ENCODE data around the gene RPL12.
A peak's percentile ranks its signal among the peaks of the same experiment; 100 is the strongest.

Gene RPL12

GRCh38 chr9:127438394-127438793, 12.8 kb downstream of the RPL12 start:
- DNase-seq (ENCODE audit: low read depth in 2 of 2): no peak

DNA sequence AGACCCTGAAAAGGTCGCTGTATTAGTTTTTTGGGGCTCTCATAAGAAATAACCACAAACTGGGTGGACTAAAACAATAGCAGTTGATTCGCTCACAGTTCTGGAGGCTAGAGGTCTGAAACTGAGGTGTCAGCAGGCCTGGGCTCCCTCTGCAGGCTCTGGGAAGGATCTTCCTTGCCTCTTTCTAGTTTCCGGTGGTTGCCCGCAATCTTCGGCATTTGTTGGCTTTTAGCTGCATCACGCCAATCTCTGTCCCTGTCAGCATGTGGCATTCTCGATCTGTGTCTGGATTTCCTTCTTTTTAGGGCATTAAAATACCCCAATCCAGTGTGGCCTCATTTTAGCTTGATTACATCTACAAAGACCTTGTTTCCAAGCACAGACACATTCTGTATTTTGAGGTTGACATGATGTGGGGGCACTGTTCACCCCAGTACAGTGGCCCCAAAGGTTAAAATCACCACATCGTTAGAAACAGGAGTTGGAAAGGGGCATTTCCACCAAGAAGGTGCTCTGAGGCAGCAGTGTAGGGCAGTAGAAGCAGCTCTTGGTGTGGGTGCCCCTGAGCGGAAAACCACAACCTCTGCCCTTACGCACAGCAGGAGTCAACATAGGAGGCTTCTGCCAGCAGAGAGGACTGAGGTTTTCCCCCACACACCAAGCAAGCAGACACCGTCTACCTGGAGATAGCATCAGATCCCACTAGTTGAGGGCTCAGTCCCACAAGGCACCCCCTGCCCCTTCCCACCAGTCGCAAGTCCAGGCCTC, 13.5 kb downstream of the RPL12 start:
- no peak for DNase-seq (ENCODE audit: low read depth in 2 of 2)

GRCh38 chr9:127430415-127430814, 20.8 kb downstream of the RPL12 start:
- DNase-seq (ENCODE audit: low read depth in 2 of 2): no peak

GRCh38 chr9:127428348-127428747, 22.9 kb downstream of the RPL12 start:
- DNase-seq (ENCODE audit: low read depth in 2 of 2): no peak

- peak in 1 of 2 donors; percentile 40 for DNase-seq (ENCODE audit: low read depth in 2 of 2)
Measured at GRCh38 chr9:127426756-127427155, 24.4 kb downstream of the RPL12 start.

DNA sequence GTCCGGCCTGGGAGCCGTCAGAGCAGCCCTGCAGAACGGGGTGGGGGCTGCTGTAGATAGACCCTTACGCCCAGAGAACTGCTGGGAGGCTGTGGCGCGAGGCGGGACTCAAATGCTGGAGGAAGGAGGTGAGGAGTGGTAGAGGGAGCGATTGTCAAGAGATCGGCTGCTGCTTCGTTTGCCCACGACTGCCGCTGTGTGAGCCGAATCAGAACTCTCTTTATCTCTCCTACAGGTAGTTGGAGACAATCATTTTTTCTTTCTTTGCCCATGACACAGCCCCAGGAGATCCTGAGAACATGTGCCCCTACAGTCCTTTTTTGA, 26.6 kb downstream of the RPL12 start:
- no peak for DNase-seq (ENCODE audit: low read depth in 2 of 2)

- DNase-seq (ENCODE audit: low read depth in 2 of 2): peak; percentile 82 to 87
Measured at GRCh38 chr9:127423934-127424675, 27.1 kb downstream of the RPL12 start, which contains the start of gene ZNF79. Gene ZNF79, plus strand, starts transcription at chr9:127424382. Its CDS starts 406 bp downstream, at chr9:127424788.

GRCh38 chr9:127423476-127423933, 27.7 kb downstream of the RPL12 start:
- no peak for DNase-seq (ENCODE audit: low read depth in 2 of 2)

DNA sequence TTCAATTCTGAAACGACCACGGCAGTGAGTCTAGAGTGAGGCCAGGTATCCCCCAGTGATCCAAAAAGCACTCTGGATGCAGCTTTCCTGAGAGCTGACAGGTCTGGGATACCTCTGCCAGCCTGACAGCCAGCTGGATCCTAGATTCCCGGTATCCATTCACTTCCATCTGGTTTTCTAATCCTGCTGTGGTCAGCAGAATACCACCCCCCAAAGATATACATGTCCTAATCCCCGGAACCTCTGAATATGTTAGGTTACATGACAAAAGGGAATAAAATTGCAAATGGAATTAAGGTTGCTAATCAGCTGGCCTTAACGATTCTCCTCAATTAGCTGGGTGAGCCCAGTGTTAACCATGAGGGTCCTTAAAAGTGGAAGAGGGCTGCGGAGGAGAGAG, 28.4 kb downstream of the RPL12 start:
- no peak for DNase-seq (ENCODE audit: low read depth in 2 of 2)

- DNase-seq (ENCODE audit: low read depth in 2 of 2): no peak
Measured at GRCh38 chr9:127422133-127422782, 28.9 kb downstream of the RPL12 start.

DNA sequence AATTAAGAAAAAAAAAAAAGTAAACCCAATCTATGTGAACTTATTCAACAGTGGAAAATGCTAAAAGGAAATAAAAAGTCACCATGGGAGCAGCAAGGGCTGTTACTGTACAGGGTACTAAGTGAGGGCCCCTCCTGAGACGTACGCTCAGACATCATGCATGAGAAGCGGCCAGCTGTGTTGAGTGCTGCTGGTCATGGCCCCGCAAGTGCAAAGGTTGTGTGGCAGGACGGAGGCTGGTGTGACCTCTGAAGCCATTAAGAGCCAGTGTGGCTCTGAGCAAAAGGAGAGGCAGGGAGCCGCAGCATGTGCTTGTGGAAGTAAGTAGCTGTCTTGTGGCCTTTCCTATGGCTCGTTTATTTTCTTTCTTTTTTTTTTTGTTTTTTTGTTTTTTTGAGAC, 30.1 kb downstream of the RPL12 start:
- DNase-seq (ENCODE audit: low read depth in 2 of 2): no peak

- no peak for DNase-seq (ENCODE audit: low read depth in 2 of 2)
Measured at GRCh38 chr9:127419348-127419747, 31.9 kb downstream of the RPL12 start.

GRCh38 chr9:127418037-127418471, 33.2 kb downstream of the RPL12 start:
- DNase-seq (ENCODE audit: low read depth in 2 of 2): peak in 1 of 2 donors; percentile 31

GRCh38 chr9:127417131-127418036, 33.8 kb downstream of the RPL12 start:
- DNase-seq (ENCODE audit: low read depth in 2 of 2): no peak

DNA sequence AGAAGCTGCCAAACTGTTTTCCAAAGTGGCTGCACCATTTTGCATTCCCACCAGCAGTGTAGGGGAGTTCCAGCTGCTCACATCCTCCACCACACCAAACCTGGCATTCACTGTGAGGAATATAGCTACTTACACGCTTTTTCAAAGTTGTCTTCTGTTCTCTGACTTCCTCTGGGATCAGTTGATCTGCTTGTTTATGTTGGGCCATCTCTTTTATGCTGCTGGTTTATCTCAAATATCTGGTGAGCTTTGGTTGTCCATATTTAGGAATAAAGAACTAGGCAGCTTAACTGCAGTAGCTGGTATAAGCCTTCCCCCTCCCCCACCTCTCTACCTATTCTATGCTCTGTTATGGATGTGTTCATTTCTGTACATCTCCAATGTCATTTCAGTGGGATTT, 35.5 kb downstream of the RPL12 start:
- no peak for DNase-seq (ENCODE audit: low read depth in 2 of 2)

DNA sequence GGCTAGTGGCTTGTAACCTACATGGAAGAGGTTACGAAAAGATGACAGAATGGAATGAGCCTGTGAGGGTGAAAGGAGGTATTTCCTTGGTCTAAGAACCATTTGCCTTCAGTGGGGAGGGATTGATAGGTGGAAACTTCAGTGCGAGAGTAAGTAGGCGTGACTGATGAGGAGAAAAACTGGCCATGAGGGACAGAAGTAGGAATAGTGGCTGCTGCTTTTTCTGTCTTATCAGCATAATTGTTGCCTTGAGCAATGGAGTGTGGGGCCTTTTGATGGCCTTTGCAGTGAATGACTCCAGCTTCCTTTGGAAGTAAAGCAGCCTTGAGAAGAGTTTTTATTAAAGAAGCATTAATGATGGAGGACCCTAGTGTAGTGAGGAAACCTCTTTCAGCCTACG, 36.1 kb downstream of the RPL12 start:
- DNase-seq (ENCODE audit: low read depth in 2 of 2): no peak

DNA sequence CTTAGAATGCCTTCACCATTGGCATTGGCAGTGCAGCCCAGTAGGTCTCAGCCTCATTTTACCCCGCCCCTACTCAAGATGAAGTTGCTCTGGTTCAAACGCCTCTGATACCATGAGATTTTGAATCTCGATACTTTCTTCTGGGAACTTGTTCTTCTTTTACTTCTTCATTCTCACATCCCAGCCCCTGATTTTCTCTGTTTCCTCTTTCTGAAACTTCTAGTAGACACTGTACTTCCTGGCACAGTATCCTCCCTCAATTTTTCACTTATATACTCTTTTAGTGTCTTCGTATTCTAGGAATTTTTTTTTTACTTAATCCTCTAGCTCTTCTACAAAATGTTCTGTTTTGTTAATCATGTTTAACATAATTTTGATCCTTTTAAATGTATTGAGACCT, 40.1 kb downstream of the RPL12 start:
- no peak for DNase-seq (ENCODE audit: low read depth in 2 of 2)

DNA sequence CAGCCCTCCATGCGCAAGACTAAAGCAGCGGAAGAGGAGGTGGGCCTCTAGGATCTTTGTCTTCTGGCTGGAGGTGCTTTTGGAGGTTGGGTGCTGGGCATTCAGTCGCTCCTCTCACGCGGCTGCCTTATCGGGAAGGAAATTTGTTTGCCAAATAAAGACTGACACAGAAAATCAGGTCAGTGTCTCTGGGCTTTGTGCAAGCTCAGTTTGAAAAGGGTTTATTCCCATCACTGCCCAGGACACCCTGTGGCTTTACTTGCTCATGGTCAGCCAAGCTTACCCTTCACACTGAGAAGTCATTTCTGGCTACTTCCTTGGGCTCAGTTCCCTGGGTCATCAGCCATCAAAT, 43.7 kb downstream of the RPL12 start:
- DNase-seq (ENCODE audit: low read depth in 2 of 2): no peak

DNA sequence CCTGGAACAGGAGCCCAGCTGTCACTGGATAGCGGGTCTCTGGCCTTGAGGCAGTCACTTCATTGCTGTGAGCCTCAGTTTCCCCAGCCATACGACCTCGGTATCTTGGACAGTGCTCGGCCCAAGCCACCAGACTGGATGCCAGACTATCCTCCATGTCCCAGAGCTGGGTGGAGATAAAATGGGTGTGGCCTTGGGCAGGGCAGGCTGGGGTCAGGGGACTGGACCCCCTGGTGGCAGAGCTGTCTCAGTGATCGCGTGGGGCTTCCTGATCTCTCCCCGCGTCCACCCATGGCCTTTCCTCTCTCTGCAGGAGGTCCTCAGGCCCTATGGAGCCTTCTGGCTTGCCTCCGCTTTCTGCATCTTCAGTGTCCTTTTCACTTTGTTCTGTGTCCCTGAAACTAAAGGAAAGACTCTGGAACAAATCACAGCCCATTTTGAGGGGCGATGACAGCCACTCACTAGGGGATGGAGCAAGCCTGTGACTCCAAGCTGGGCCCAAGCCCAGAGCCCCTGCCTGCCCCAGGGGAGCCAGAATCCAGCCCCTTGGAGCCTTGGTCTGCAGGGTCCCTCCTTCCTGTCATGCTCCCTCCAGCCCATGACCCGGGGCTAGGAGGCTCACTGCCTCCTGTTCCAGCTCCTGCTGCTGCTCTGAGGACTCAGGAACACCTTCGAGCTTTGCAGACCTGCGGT, 44.3 kb downstream of the RPL12 start:
- DNase-seq (ENCODE audit: low read depth in 2 of 2): no peak

GRCh38 chr9:127405344-127406125, 45.7 kb downstream of the RPL12 start:
- no peak for DNase-seq (ENCODE audit: low read depth in 2 of 2)
